Lung (tissue), 12 donors: Measurements from ENCODE around the gene PKP1. TPM values are rescaled to one million over a fixed set of nuclear protein-coding genes. Genes with fewer than 3 reads are reported as not detected.
A peak's percentile ranks its signal among the peaks of the same experiment; 100 is the strongest.

Experiments
- ATAC-seq: fragments of 200-7000 bp; cut with Tn5 transposase; one replicate; pipeline ENCODE4 v1.9.1; 2020; ENCODE audit warnings: moderate number of reproducible peaks; ENCODE audit not compliant: insufficient read depth, low FRiP score
- DNase-seq, 3 donors: peaks; one replicate each; pipeline ENCODE4 v3.0.0-alpha.2; 2013 to 2017
- H3K27ac ChIP-seq, 2 donors: one replicate each; pipeline ENCODE4 v1.5.1; 2013; ENCODE audit warnings: mild to moderate bottlenecking in 2 of 2, moderate library complexity in 2 of 2, control low read depth in 1 of 2, inconsistent platforms in 1 of 2, low read depth in 1 of 2, low read length in 1 of 2
- H3K27me3 ChIP-seq, 3 donors: one replicate each; pipeline ENCODE4 v1.5.1; 2013; ENCODE audit warnings: low read length in 2 of 3; ENCODE audit not compliant: control insufficient read depth in 3 of 3, insufficient read depth in 3 of 3
- H3K36me3 ChIP-seq, 4 donors: one replicate each; pipeline ENCODE4 v1.5.1; 2013; ENCODE audit warnings: low read length in 4 of 4, mild to moderate bottlenecking in 1 of 4, moderate library complexity in 1 of 4; ENCODE audit not compliant: control insufficient read depth in 4 of 4, insufficient read depth in 4 of 4
- H3K4me1 ChIP-seq, 5 donors: one replicate each; pipeline ENCODE4 v1.5.1; 2013; ENCODE audit warnings: low read length in 5 of 5, mild to moderate bottlenecking in 2 of 5, moderate library complexity in 1 of 5; ENCODE audit not compliant: control insufficient read depth in 5 of 5, insufficient read depth in 5 of 5
- H3K4me3 ChIP-seq: one replicate; pipeline ENCODE4 v1.5.1; 2013; ENCODE audit warnings: mild to moderate bottlenecking, control low read depth, moderate library complexity
- H3K9ac ChIP-seq, 2 donors: one replicate each; pipeline ENCODE4 v1.5.1; 2013; ENCODE audit warnings: low read length in 2 of 2, control low read depth in 1 of 2; ENCODE audit not compliant: insufficient read depth in 1 of 2
- H3K9me3 ChIP-seq, 4 donors: one replicate each; pipeline ENCODE4 v1.5.1; 2013; ENCODE audit warnings: low read length in 3 of 4, mild to moderate bottlenecking in 1 of 4, moderate library complexity in 1 of 4; ENCODE audit not compliant: control insufficient read depth in 4 of 4, insufficient read depth in 3 of 4
- WGBS, 2 donors: extraction: QIAGEN DNeasy Blood & Tissue Kit; methylation state at CpG; one replicate each; pipeline ENCODE4 v1.1.7; 2013; 5-methylcytosine and 5-hydroxymethylcytosine counted together
- polyA plus RNA-seq, 2 donors: library from polyadenylated mRNA; stranded (reverse); fragments of 200-250 nt; gene quantifications; one replicate each; pipeline ENCODE4 v1.2.1, GENCODE V29; 2013
- total RNA-seq, 2 donors: library from RNA; depleted of rRNA in 1 of 2; stranded (reverse); fragments of >200 nt in 1 of 2; gene quantifications; one replicate each; pipeline ENCODE4 v1.2.1, GENCODE V29; 2014 to 2021
- TF ChIP-seq, protein P1 (sequence below): IDR thresholded peaks from 2 replicates; pipeline ENCODE4 v1.5.1; 2012; ENCODE audit warnings: mild to moderate bottlenecking; ENCODE audit errors: control extremely low read depth, extremely low read depth
- donor health status: control.
- donor health status: control.
- donor health status: Bipolar disorder and iron deficiency.
- donor health status: healthy.
- donor health status: DM: yes; HTN: yes; CAD: no.

Gene PKP1
- total and polyA plus RNA-seq, 4 donors: 0.88 to 14.2 (median 3.1) TPM

DNA sequence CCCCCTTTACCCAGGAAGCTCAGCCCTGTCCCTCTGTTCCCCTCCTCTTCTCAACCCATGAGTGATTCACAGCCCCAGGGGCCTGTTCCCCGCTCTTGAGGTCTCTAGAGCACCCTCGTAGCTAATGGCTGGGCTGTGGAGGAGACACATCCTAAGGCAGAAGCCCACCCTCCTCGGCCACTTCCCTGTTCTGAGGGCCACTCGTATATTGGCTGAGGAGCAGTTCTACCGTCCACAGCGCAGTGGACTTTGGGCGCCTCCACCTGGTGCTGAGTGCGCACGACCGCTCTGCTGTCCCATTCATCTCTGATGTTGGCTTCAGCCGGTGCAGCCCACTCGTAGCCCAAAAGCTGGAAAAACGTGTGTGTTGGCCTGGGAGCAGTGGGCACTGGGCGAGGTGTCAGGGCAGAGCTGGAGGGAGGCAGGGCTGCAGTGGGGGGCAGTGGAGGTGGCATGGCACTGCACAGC, 24.5 kb upstream of the PKP1 start:
- no peak for ATAC-seq
- H3K27me3 ChIP-seq: no peaks in the 10 kb centered on the region
- H3K36me3 ChIP-seq: no peaks in the 10 kb centered on the region
- H3K9ac ChIP-seq: no peak overlapping the region
- TF ChIP-seq, protein P1, sequence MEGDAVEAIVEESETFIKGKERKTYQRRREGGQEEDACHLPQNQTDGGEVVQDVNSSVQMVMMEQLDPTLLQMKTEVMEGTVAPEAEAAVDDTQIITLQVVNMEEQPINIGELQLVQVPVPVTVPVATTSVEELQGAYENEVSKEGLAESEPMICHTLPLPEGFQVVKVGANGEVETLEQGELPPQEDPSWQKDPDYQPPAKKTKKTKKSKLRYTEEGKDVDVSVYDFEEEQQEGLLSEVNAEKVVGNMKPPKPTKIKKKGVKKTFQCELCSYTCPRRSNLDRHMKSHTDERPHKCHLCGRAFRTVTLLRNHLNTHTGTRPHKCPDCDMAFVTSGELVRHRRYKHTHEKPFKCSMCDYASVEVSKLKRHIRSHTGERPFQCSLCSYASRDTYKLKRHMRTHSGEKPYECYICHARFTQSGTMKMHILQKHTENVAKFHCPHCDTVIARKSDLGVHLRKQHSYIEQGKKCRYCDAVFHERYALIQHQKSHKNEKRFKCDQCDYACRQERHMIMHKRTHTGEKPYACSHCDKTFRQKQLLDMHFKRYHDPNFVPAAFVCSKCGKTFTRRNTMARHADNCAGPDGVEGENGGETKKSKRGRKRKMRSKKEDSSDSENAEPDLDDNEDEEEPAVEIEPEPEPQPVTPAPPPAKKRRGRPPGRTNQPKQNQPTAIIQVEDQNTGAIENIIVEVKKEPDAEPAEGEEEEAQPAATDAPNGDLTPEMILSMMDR: no peak
- no peak overlapping the region for H3K4me3 ChIP-seq
- no peak for DNase-seq
- H3K4me1 ChIP-seq: peaks cover 0 to 12% (median 4%) of the 10 kb centered on the region in 5 donors
- peaks cover 0 to 2% (median 0%) of the 10 kb centered on the region in 4 donors for H3K9me3 ChIP-seq
- WGBS, 2 donors: 87 to 92% methylated on average over 14 of the region's 14 CpGs
- H3K27ac ChIP-seq: no peak overlapping the region

DNA sequence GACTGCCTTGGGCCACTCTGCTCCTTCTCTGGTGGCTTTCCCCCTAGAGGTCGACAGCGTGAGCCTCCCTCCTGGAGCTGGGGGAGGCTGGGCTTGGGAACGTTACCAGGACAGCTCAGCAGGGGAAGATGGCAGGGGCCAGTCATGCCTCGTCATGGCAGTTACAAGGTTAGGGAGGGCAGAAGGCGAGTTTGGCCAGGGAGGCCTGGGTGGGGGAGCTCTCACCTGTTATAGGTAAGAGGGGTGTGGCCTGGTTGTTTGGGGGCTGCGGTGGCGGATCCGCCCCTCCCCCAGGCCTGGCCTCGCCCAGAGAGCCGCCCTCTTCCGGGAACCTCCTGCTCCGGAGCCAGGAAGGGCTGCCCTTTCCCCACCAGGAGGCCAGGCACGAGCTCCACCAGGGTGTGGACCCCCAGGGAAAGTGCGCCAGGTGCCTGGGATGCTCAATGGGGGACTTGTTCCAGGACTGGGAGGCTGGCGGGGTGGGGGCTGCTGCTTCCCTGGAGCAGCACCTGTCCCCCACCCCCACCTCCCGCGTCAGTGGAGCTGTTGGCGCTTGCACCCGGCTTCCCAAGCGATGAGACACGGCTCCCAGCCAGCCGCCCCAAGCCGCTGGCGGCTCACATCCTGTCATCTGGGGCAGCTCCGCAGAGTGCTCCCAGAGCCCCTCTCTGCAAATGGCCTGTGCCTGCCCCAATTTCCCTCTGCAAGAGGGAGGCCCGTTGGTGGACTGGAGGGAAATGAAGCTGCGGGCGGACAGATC, 23.6 kb upstream of the PKP1 start:
- no peak for ATAC-seq
- peaks cover 0 to 2% (median 0%) of the 10 kb centered on the region in 3 donors for H3K27me3 ChIP-seq

DNA sequence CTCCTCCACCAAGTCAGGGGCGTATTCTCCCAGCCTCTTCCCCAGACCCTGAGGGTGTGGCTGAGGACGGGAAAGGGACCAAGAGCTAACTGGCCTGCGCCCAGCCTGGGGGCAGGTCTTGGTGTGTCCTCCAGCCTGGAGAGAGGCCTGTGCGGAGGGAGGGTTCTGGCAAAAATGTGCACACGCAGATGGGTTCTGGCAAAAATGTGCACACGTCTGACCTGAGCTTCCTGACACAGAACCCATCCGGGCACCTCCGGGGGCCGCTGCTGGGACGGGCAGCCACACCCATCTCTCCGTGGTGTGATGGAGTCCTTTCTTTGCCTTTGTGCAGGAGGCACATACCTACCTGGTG, 23.1 kb upstream of the PKP1 start:
- TF ChIP-seq, protein P1: no peak
- Histone ChIP-seq H3K27me3 (peaks cover 0 to 2% (median 0%) of the 10 kb centered on the region in 3 donors), H3K36me3 (no peaks in the 10 kb centered on the region), H3K9ac (no peak overlapping the region), H3K9me3 (peaks cover 0 to 2% (median 0%) of the 10 kb centered on the region in 4 donors), H3K4me3 (no peak overlapping the region), H3K4me1 (peaks cover 0 to 12% (median 4%) of the 10 kb centered on the region in 5 donors), H3K27ac (no peak overlapping the region)
- DNase-seq (no peak), ATAC-seq (no peak)
- 34 to 45% methylated on average over 11 of the region's 11 CpGs for WGBS, 2 donors

More for the DNA sequence above, 23.6 kb upstream of the PKP1 start:
- Histone ChIP-seq H3K4me1 (peaks cover 0 to 12% (median 4%) of the 10 kb centered on the region in 5 donors), H3K4me3 (no peak overlapping the region), H3K27ac (no peak overlapping the region), H3K9ac (no peak overlapping the region), H3K36me3 (no peaks in the 10 kb centered on the region), H3K9me3 (peaks cover 0 to 2% (median 0%) of the 10 kb centered on the region in 4 donors)
- 5 to 9% methylated on average over 27 to 28 of the region's 28 CpGs for WGBS, 2 donors
- peak; percentile 33 to 70 (median 42) for DNase-seq
- TF ChIP-seq, protein P1: no peak
